ENCODE data around the gene CLSTN3.

DNA sequence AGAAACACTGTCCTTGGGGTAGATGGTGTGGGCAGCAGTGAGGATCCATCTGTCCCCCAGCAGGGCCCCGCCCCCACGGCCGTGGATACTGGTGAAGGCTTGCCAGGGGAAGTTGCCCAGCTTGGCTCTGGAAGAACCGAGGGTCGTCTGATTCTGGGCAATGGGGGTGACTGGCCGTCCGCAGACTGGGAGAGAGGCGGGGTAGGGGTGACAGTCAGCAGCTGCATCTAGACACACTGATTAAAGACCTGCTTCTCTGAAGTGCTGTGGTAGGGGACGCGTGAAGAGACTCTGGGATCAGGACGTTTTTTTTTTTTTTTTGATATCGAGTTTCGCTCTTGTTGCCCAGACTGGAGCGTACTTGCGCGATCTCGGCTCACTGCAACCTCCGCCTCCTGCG, 33.2 kb upstream of the CLSTN3 start:
- TF ChIP-seq, protein P1, sequence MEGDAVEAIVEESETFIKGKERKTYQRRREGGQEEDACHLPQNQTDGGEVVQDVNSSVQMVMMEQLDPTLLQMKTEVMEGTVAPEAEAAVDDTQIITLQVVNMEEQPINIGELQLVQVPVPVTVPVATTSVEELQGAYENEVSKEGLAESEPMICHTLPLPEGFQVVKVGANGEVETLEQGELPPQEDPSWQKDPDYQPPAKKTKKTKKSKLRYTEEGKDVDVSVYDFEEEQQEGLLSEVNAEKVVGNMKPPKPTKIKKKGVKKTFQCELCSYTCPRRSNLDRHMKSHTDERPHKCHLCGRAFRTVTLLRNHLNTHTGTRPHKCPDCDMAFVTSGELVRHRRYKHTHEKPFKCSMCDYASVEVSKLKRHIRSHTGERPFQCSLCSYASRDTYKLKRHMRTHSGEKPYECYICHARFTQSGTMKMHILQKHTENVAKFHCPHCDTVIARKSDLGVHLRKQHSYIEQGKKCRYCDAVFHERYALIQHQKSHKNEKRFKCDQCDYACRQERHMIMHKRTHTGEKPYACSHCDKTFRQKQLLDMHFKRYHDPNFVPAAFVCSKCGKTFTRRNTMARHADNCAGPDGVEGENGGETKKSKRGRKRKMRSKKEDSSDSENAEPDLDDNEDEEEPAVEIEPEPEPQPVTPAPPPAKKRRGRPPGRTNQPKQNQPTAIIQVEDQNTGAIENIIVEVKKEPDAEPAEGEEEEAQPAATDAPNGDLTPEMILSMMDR (tag by site-specific recombination; IDR thresholded peaks at IDR 0.05), result no peak
- TF ChIP-seq ZSCAN30 (tag by site-specific recombination; IDR thresholded peaks at IDR 0.05), result no peak
- TF ChIP-seq ZNF274 (IDR thresholded peaks at IDR 0.05; ENCODE audit: low read length), result no peak
- TF ChIP-seq ZNF274 (tag by site-specific recombination; IDR thresholded peaks at IDR 0.05; ENCODE audit: borderline replicate concordance), result no peak
- TF ChIP-seq, protein P2, sequence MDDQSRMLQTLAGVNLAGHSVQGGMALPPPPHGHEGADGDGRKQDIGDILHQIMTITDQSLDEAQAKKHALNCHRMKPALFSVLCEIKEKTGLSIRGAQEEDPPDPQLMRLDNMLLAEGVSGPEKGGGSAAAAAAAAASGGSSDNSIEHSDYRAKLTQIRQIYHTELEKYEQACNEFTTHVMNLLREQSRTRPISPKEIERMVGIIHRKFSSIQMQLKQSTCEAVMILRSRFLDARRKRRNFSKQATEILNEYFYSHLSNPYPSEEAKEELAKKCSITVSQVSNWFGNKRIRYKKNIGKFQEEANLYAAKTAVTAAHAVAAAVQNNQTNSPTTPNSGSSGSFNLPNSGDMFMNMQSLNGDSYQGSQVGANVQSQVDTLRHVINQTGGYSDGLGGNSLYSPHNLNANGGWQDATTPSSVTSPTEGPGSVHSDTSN (CRISPR knock-in tag; IDR thresholded peaks at IDR 0.05), result no peak
- no peak for TF ChIP-seq REST (tag by site-specific recombination; IDR thresholded peaks at IDR 0.05)
- TF ChIP-seq ZNF280C (tag by site-specific recombination; IDR thresholded peaks at IDR 0.05), result no peak
- no peak for TF ChIP-seq ZNF785 (tag by site-specific recombination; IDR thresholded peaks at IDR 0.05)
- no peak for TF ChIP-seq HOXC10 (CRISPR knock-in tag; IDR thresholded peaks at IDR 0.05)
- TF ChIP-seq ZNF175 (tag by site-specific recombination; IDR thresholded peaks at IDR 0.05), result no peak
- TF ChIP-seq TCF7L2 (IDR thresholded peaks at IDR 0.05; ENCODE audit: borderline replicate concordance, low read depth, low read length), result no peak
- no peak for TF ChIP-seq ZSCAN23 (tag by site-specific recombination; IDR thresholded peaks at IDR 0.05)

All from HEK293 (cell line).